Keratinocyte (primary cell): Measurements from ENCODE around the gene TBC1D12. TPM values are rescaled to one million over a fixed set of nuclear protein-coding genes. Genes with fewer than 3 reads are reported as not detected.

Source experiments
- DNase-seq: peaks from one replicate; pipeline ENCODE4 v3.0.0-alpha.2; 2011; ENCODE audit warnings: low read depth, missing footprints, low spot score
- FAIRE-seq: peaks from 2 replicates; lab custom pipeline; 2011; peaks lifted over from hg19 to GRCh38; lab: Jason Lieb, UNC
- H2AFZ ChIP-seq: 2 replicates; pipeline ENCODE4 v1.6.0; 2012; ENCODE audit warnings: low read length, control low read depth, inconsistent platforms; ENCODE audit not compliant: control insufficient read depth
- H3K27ac ChIP-seq: 2 replicates; pipeline ENCODE4 v1.5.1; 2011; ENCODE audit warnings: low read length; ENCODE audit not compliant: control insufficient read depth, insufficient read depth
- H3K27me3 ChIP-seq: 3 replicates; pipeline ENCODE4 v1.6.0; 2011; ENCODE audit warnings: low read length; ENCODE audit not compliant: control insufficient read depth, insufficient read depth; ENCODE audit errors: extremely low read depth
- H3K36me3 ChIP-seq, 2 experiments: 2 replicates in 1 of 2; 3 replicates in 1 of 2; pipeline ENCODE4 v1.5.1; 2011; ENCODE audit warnings: low read length in 2 of 2, mild to moderate bottlenecking in 1 of 2; ENCODE audit not compliant: control insufficient read depth in 2 of 2, insufficient read depth in 2 of 2; ENCODE audit errors: extremely low read depth in 1 of 2
- H3K4me1 ChIP-seq: 3 replicates; pipeline ENCODE4 v1.5.1; 2011; ENCODE audit warnings: low read length; ENCODE audit not compliant: control insufficient read depth, insufficient read depth; ENCODE audit errors: extremely low read depth
- H3K4me2 ChIP-seq: 3 replicates; pipeline ENCODE4 v1.6.0; 2011; ENCODE audit warnings: low read depth, low read length; ENCODE audit not compliant: control insufficient read depth, insufficient read depth; ENCODE audit errors: extremely low read depth
- H3K4me3 ChIP-seq, 3 experiments: fragments of 200-600 bp in 1 of 3; sonication (generic) in 1 of 3; 2 replicates in 2 of 3; 3 replicates in 1 of 3; pipeline ENCODE4 v1.5.1; 2011 to 2016; ENCODE audit warnings: low read length in 3 of 3, mild to moderate bottlenecking in 3 of 3, control low read depth in 2 of 3, inconsistent platforms in 1 of 3, low read depth in 1 of 3, mixed read lengths in 1 of 3, mixed run types in 1 of 3, moderate library complexity in 1 of 3; ENCODE audit not compliant: control insufficient read depth in 2 of 3, insufficient read depth in 2 of 3; ENCODE audit errors: extremely low read depth in 1 of 3
- H3K79me2 ChIP-seq: 2 replicates; pipeline ENCODE4 v1.6.0; 2012; ENCODE audit warnings: low read length; ENCODE audit not compliant: control insufficient read depth, insufficient read depth
- H3K9ac ChIP-seq: 3 replicates; pipeline ENCODE4 v1.6.0; 2011; ENCODE audit warnings: low read length; ENCODE audit not compliant: control insufficient read depth, insufficient read depth; ENCODE audit errors: extremely low read depth
- H3K9me1 ChIP-seq: 3 replicates; pipeline ENCODE4 v1.6.0; 2011; ENCODE audit warnings: low read length; ENCODE audit not compliant: control insufficient read depth, insufficient read depth; ENCODE audit errors: extremely low read depth
- H3K9me3 ChIP-seq: 2 replicates; pipeline ENCODE4 v1.5.1; 2012; ENCODE audit warnings: low read depth, low read length; ENCODE audit not compliant: control insufficient read depth
- H4K20me1 ChIP-seq: 3 replicates; pipeline ENCODE4 v1.6.0; 2011; ENCODE audit warnings: low read length; ENCODE audit not compliant: control insufficient read depth, insufficient read depth; ENCODE audit errors: extremely low read depth
- CTCF ChIP-seq, 3 experiments: IDR thresholded peaks in 1 of 3; conservative IDR thresholded peaks in 1 of 3; optimal IDR thresholded peaks in 1 of 3; 2 replicates in 2 of 3; 3 replicates in 1 of 3; pipeline versions ENCODE3 to v1.5.1; 2011; ENCODE audit warnings: low read length in 3 of 3, mild to moderate bottlenecking in 3 of 3, moderate library complexity in 2 of 3, control low read depth in 1 of 3, inconsistent platforms in 1 of 3; ENCODE audit not compliant: insufficient read depth in 2 of 3; ENCODE audit errors: extremely low read depth in 1 of 3
- EZH2 ChIP-seq: IDR thresholded peaks from one replicate; pipeline ENCODE4 v1.6.1; 2012; ENCODE audit warnings: inconsistent platforms, mild to moderate bottlenecking, low read length, moderate library complexity
- dilution Hi-C: fragments of 300-500 bp; cut with MboI; formaldehyde crosslinking; loops from one replicate; pipeline ENCODE4 v1.7.0; 2020; ENCODE audit warnings: low sequenced_read_pairs; ENCODE audit not compliant: extremely low pct_ligation_motif_present
- polyA plus RNA-seq, 5 experiments: library from polyadenylated mRNA; depleted of rRNA in 3 of 5; stranded (reverse) in 3 of 5; stranded (forward) in 1 of 5; unstranded in 1 of 5; fragments of >200 nt; gene quantifications; 1 replicate in 1 of 5; 2 replicates in 3 of 5; 3 replicates in 1 of 5; pipeline versions ENCODE4 v1.2.1 to v1.2.3, GENCODE V29; 2011 to 2012; ENCODE audit warnings: missing spikeins in 2 of 5, low read depth in 1 of 5, low replicate concordance in 1 of 5

Gene TBC1D12
- polyA plus RNA-seq, 1 donor (not counting 4 experiments of a cell fraction or from before 2014, with no cell fraction given), result 7.0 TPM

DNA sequence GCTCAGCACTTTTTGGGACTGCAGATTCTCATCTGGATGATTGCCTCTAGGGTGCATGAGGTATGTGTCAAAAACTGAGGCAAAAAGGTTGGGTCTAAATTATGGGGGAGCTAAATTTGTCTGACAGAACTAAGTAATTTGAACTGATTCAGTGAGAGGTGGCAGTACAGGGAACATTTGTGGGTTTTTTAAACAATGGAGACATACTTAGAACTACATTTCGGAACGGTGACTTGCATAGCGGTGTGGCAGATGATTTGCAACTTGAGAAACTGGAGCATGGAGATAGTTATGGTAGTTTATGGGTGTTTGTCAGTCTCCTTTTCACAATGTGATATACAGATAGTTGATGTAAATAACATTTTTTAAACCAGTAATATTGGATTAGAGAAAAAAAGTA lies 14.6 kb downstream of the TBC1D12 start:
- H3K4me2 ChIP-seq, result no peak overlapping the region
- no peak overlapping the region for H3K27ac ChIP-seq
- no peak overlapping the region for H3K9ac ChIP-seq
- H4K20me1 ChIP-seq, result no peaks in the 10 kb centered on the region
- TF ChIP-seq EZH2 (no peak), CTCF (optimal IDR thresholded peaks at IDR 0.05 in 1 of 3, IDR thresholded peaks at IDR 0.05 in 1 of 3, conservative IDR thresholded peaks at IDR 0.05 in 1 of 3; ENCODE audit: extremely low read depth in 1 of 3, insufficient read depth in 2 of 3, low read length in 3 of 3) (no peak)
- H3K79me2 ChIP-seq, result peaks cover 46% of the 10 kb centered on the region
- no peaks in the 10 kb centered on the region for H3K9me1 ChIP-seq
- DNase-seq (no peak), FAIRE-seq (no peak)
- no peaks in the 10 kb centered on the region for H3K9me3 ChIP-seq
- dilution Hi-C loops, result no loop called here
- no peak overlapping the region for H3K4me3 ChIP-seq
- H3K36me3 ChIP-seq, result no peaks in the 10 kb centered on the region
- no peaks in the 10 kb centered on the region for H3K4me1 ChIP-seq
- H2AFZ ChIP-seq, result no peak overlapping the region
- H3K27me3 ChIP-seq, result no peaks in the 10 kb centered on the region

- FAIRE-seq, result no peak
- Histone ChIP-seq H3K27me3 (no peaks in the 10 kb centered on the region), H3K9ac (no peak overlapping the region), H3K36me3 (no peaks in the 10 kb centered on the region), H3K79me2 (peaks cover 45% of the 10 kb centered on the region), H4K20me1 (no peaks in the 10 kb centered on the region), H3K4me3 (no peak overlapping the region), H3K9me3 (no peaks in the 10 kb centered on the region), H3K27ac (no peak overlapping the region), H3K4me2 (no peak overlapping the region), H3K9me1 (no peaks in the 10 kb centered on the region), H3K4me1 (no peaks in the 10 kb centered on the region), H2AFZ (no peak overlapping the region)
- TF ChIP-seq CTCF (optimal IDR thresholded peaks at IDR 0.05 in 1 of 3, IDR thresholded peaks at IDR 0.05 in 1 of 3, conservative IDR thresholded peaks at IDR 0.05 in 1 of 3; ENCODE audit: extremely low read depth in 1 of 3, insufficient read depth in 2 of 3, low read length in 3 of 3) (no peak), EZH2 (no peak)
- no peak for DNase-seq
- dilution Hi-C loops, result no loop called here
Measured at GRCh38 chr10:94417321-94417720, 15.0 kb downstream of the TBC1D12 start.
